Erythroblast (primary cell): ENCODE measurements around the gene FLG.
"Not testable (repeated sequence)": the region's sequence is repeated elsewhere in the genome, so short reads cannot be mapped to it uniquely, and the experiment has no call there.

Source experiments
- GATA1 ChIP-seq: IDR thresholded peaks from 2 replicates; pipeline ENCODE4 v1.6.1; 2011; ENCODE audit warnings: low read depth, mild to moderate bottlenecking, control low read depth, low read length, moderate library complexity
- POLR2A ChIP-seq: IDR thresholded peaks from 2 replicates; pipeline ENCODE4 v1.6.1; 2011; ENCODE audit warnings: mild to moderate bottlenecking, low read length

DNA sequence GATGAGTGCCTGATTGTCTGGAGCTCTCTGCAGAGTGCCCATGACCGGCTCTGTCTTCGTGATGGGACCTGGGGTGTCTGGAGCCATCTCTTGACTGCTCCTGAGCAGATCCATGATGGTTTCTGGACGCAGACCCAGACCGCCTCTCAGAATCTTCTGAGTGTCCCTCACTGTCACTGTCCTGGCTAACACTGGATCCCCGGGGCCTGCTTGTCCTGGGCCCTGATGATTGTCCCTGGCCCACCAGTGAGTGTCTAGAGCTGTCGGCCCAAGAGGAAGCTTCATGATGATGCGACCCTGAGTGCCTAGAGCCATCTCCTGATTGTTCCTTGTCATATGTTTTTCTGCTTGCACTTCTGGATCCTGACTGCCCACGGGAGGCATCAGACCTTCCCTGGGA lies 17.1 kb downstream of the FLG start:
- TF ChIP-seq POLR2A, GATA1: not testable (repeated sequence)
